Skeletal muscle cell (primary cell): ENCODE data around the gene BZW2.
A peak's percentile ranks its signal among the peaks of the same experiment; 100 is the strongest.

ENCODE experiments used
- DNase-seq: peaks from one replicate; pipeline ENCODE4 v3.0.0-alpha.2; 2010; ENCODE audit warnings: low read depth
- H3K4me3 ChIP-seq: 2 replicates; pipeline ENCODE4 v1.5.1; 2011; ENCODE audit warnings: low read depth, mild to moderate bottlenecking, control low read depth, low read length, moderate library complexity

BZW2 gene

DNA sequence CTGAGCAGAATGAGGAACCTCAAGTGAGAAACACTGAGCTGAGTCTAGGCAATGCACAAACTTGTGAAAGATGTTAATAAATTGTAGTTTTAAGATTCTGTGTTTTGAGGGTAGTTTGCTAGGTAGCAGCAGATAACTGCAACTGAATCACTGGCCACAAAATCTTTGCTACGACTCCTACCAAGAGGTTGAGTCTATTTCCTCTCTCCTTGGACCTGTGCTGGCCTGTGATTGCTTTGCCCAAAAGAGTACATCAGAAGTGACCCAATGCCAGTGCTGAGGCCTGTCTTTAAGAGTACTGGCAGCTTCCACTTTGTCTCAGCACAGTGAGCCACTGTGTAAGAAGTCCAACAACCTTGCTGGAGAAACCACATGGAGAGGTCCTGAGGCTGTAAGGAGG is 95.7 kb downstream of the BZW2 start:
- DNase-seq, result no peak
- H3K4me3 ChIP-seq, result no peak overlapping the region

DNA sequence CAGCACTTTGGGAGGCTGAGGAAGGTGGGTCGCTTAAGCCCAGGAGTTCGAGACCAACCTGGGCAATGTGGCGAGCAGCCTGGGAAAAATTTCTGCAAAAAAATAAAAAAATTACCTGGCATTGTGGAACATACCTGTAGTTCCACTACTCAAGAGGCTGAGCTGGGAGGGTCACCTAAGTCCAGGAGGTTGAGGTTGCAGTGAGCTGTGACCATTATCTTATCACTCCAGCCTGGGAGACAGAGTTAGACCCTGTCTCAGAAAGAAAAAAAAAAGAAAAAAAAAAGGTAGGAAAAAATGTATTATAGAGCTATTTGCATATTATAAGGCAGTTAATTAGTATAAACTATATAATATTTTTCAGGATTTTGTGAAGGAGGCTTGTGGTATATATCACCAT is 96.6 kb downstream of the BZW2 start:
- DNase-seq, result no peak
- no peak overlapping the region for H3K4me3 ChIP-seq

DNA sequence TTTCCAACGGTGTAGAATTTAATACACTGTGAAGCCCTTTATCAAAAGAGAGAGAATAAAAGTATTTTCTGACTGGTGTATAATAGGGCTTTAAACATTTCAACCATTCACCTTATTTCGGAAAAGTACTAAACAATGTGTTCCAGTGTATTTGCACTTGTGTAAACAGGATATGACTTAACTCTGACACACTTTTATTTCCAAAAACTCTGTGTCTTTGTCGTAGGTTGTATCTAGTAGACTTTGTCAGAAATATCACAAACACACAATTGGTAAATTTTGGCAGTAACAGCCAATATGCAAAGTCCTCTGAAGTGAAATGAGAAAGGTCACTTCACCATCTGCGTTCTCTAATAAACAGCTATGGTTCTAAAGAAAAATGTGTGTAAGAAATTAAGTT is 97.3 kb downstream of the BZW2 start:
- H3K4me3 ChIP-seq, result no peak overlapping the region
- no peak for DNase-seq

DNA sequence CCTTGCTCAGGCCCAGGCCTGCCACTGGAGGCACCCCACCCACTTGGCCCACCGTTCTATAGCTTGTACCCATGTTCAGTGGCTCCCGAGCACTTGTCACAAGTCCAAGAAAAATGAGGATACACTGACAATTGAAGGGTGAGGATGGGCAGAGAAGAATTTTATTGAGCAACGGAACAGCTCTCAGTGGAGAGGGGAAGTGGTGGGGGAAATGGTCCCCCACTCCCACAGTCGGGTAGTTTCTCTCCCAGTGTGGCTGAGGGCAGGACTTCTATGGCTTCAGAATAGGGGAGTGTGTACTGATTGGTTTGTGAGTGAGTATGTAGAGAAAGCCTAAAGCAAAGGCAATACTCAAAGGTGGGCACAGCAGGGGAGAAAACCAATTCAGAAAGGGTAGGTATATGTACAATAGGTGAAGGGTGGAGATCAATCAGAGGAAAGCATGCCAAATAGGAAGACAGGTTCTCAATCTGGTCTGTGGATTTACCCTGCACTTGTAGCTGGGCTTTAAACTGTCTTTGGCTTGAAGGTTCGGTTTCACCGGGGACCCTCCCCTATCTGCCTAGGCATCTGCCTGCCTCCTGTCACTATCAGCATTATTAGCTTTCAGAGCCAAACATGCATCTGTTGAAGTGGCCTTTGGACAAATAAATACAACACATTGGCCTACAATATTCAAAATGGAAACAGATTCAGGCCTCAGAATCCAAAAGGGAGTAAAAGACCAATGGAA is 98.7 kb downstream of the BZW2 start:
- no peak for DNase-seq
- H3K4me3 ChIP-seq, result no peak overlapping the region

DNA sequence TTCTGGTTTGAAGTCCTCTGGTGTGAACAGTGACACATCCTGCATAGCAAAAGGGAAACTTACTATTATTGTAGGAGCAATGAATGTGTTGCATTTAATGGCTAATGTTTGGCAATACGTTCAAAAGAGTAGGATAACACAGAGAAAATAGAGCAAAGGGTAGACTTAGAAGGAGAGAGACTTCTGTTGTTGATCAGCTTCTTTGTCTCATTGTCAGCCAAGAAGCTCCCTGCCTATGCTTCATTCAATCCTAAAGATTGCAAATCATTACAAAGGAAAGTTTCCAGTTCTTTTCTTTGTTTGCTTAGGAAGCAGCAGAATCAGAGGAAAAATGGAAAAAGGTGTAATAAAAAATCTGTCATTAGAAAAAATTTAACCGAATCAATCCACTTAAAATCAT is 99.7 kb downstream of the BZW2 start:
- no peak for DNase-seq
- H3K4me3 ChIP-seq, result no peak overlapping the region

DNA sequence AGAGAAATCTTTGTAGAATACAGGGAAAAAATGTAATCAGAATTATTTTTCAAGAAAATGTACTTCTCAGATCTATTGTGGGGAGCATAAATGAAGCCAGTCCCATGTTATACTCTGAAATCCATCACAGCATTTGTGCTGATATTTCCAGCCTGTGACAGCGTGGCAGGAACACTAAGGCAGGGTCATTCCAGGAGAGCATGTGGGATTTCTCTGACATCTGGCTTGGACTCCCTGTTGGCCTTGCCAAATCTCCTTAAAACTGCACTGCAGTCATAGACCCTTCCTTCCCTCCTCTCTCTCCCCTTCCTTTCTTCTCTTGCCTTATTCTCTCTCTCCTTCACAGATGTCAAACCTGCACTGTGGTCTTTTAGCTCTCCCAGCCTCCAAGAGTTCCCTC is 101.1 kb downstream of the BZW2 start:
- DNase-seq, result no peak
- no peak overlapping the region for H3K4me3 ChIP-seq

DNA sequence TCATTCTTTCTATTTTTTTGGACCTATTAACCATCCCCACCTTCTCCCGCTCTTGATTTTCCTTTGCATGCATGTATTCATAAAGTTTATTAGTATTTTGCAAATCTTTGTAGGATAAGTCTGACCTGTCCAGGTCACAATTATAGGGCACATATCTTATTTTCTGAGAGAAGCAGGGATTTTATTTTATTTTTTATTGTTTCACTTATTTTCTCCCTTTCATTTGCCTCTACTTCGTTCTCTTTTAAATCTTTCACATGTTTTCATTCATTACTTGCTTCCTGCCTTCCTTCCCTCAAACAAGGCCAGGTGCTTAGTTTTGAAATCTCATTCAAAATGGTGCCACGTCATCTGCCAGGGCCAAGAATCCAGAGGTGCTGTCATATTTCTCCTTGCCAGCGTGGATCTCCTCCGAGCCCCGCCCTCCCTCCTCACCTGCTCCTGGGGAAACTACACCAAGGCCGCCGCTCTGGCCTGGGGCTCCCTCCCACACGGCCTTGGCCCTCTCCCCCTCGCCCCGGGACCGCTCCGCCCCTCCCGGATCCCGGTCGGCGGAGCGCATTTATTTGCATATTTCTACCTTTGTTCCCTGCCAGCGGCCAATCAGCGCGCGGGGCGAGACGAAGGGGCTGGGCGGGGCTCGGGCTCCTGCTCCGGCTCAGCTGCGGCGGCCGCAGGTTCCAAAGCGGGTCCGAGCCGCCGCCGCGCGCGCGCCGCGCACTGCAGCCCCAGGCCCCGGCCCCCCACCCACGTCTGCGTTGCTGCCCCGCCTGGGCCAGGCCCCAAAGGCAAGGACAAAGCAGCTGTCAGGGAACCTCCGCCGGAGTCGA is 107.3 kb downstream of the BZW2 start, which contains the start of gene TSPAN13:
TSS of gene TSPAN13 (plus strand) at position 654 of the 830 bp plus-strand sequence. CDS start 213 bp downstream, outside the sequence.
- H3K4me3 ChIP-seq, result peak within 1 kb of the TSS; percentile 73
- no peak for DNase-seq

DNA sequence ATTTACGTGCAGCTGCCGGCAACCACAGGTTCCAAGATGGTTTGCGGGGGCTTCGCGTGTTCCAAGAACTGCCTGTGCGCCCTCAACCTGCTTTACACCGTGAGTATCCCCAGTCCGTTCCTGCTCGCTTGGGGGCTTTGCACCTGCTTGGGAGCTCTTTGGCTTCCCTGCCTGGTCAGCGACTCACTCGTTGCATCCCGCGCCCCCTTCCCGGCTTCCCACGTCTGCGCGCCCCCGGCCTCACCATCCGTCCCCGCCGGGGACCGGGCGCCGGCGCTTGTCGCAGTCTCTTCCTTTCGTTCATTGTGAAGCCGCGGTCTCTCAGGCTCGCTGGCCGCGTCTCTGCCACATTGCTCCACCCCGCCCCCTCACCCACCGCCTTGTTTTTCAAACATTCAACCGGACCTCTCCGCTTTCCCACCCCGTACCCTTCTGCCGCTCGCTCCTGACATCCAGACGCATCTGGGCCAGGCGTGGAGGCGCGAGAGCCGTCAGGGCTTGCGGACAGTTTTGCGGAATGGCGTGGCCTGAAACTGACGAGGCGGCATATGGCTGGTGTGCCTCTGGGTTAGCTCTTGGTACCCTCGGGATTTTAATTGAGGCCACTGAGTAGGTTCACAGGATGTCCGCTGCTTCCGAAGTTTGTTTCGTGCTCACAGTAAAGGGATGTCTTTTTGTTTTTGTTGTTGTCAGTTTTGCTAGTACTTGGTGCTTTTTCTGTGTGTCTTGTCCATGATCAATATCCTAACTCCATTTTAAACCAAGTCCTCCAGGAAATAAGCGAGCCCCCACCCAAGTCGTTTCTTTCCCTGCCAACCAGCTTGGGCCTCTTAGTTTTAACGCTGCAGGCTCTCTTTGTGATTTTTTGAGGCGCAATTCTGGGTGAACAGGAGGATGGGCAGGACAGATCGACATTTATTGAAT is 108.2 kb downstream of the BZW2 start:
- DNase-seq, result no peak
- peak overlapping the region; percentile 73 for H3K4me3 ChIP-seq

DNA sequence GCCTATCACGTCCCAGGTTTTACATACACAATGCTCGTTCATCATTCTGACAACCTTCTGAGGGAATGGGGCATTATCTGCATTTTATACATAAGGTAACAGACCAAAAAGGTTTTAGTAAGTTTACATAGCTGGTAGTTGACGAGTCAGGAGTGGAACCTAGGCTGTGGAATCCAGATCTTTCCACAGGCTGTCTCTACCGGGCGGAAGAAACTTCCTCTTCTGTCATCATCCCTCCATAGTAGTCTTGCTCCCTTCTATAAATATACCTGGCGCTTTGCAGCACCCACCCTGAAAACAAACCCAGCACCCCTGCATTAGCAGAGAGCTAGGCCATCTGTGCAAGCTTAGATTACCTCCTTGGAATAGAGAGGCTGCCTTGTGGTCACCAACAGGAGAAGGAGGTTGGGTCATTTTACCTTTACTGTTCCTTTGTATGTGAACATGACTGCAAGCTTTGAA is 108.9 kb downstream of the BZW2 start:
- no peak for DNase-seq
- H3K4me3 ChIP-seq, result no peak overlapping the region

DNA sequence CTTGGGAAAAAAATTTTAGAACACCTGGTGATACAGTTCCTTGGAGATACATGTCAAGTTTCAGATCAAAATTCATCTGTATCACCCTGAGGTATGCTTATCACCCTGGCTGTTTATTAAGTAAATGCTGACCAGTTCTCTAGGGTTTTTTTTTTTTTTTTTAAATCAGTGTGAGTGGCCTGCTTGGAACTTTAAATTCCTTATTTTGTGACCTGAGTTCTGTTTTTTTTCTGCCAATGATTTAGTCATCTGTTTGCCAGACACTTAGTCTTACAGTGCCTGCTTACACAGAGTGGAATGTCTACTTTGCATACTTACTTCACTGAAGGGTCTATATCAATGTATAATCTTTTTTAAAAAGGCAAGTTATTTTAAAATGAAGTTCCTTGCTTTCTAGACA is 109.4 kb downstream of the BZW2 start:
- DNase-seq, result no peak
- no peak overlapping the region for H3K4me3 ChIP-seq
